ENCODE data around the gene F11R. TPM values are rescaled to one million over a fixed set of nuclear protein-coding genes. Genes with fewer than 3 reads are reported as not detected.
A peak's percentile ranks its signal among the peaks of the same experiment; 100 is the strongest.

The F11R gene
- total and polyA plus RNA-seq, 2 of the 13 experiments (the other 11 are each of a cell fraction or from before 2014, with no cell fraction given), result 95.8 to 105 TPM

GRCh38 chr1:161044908-161045735 lies 24.2 kb upstream of the F11R start (continued):
- TF ChIP-seq ZNF687 (CRISPR knock-in tag; IDR thresholded peaks at IDR 0.05) (peak; percentile 82), ZSCAN22 (CRISPR knock-in tag; IDR thresholded peaks at IDR 0.05) (no peak), ZNF563 (CRISPR knock-in tag; IDR thresholded peaks at IDR 0.05) (peak; percentile 54; the same call in 1 of the 2 replicates), SATB2 (CRISPR knock-in tag; IDR thresholded peaks at IDR 0.05) (0 out of 2 replicates have a peak, but pooled peaks have one; percentile 20), DMAP1 (CRISPR knock-in tag; IDR thresholded peaks at IDR 0.05) (peak; percentile 9; the same call in 1 of the 2 replicates), ZBTB20 (CRISPR knock-in tag; IDR thresholded peaks at IDR 0.05; ENCODE audit: borderline replicate concordance, low read depth) (0 out of 2 replicates have a peak, but pooled peaks have one; percentile 5), ZNF280D (CRISPR knock-in tag; IDR thresholded peaks at IDR 0.05) (no peak), ZNF432 (CRISPR knock-in tag; IDR thresholded peaks at IDR 0.05; ENCODE audit: borderline replicate concordance) (no peak), KDM5A (IDR thresholded peaks at IDR 0.05; ENCODE audit: borderline replicate concordance, low read length) (peak; percentile 71), HNRNPLL (IDR thresholded peaks at IDR 0.05; ENCODE audit: low read depth, low read length, poor library complexity, severe bottlenecking) (peak; percentile 49), ZNF780A (CRISPR knock-in tag; IDR thresholded peaks at IDR 0.05) (no peak), FOXC1 (CRISPR knock-in tag; IDR thresholded peaks at IDR 0.05; ENCODE audit: borderline replicate concordance) (no peak), ZNF768 (CRISPR knock-in tag; IDR thresholded peaks at IDR 0.05) (peak; percentile 10; the same call in 1 of the 2 replicates), ZNF335 (CRISPR knock-in tag; IDR thresholded peaks at IDR 0.05) (0 out of 2 replicates have a peak, but pooled peaks have one; percentile 26), ZNF781 (CRISPR knock-in tag; IDR thresholded peaks at IDR 0.05; ENCODE audit: borderline replicate concordance, not compliant biosample characterization) (no peak), NR3C1 (CRISPR knock-in tag; IDR thresholded peaks at IDR 0.05) (no peak), ZBTB14 (CRISPR knock-in tag; IDR thresholded peaks at IDR 0.05) (0 out of 2 replicates have a peak, but pooled peaks have one; percentile 27), POLR2A (IDR thresholded peaks at IDR 0.05; ENCODE audit: insufficient read depth in 1 of 2, low read depth in 2 of 2, low read length in 2 of 2) (peak; percentile 62 to 65)
- TF ChIP-seq, protein P1, sequence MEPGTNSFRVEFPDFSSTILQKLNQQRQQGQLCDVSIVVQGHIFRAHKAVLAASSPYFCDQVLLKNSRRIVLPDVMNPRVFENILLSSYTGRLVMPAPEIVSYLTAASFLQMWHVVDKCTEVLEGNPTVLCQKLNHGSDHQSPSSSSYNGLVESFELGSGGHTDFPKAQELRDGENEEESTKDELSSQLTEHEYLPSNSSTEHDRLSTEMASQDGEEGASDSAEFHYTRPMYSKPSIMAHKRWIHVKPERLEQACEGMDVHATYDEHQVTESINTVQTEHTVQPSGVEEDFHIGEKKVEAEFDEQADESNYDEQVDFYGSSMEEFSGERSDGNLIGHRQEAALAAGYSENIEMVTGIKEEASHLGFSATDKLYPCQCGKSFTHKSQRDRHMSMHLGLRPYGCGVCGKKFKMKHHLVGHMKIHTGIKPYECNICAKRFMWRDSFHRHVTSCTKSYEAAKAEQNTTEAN (CRISPR knock-in tag; conservative IDR thresholded peaks at IDR 0.05), result no peak

Measured in HepG2 (cell line).